ENCODE data around the gene HS3ST5. TPM values are rescaled to one million over a fixed set of nuclear protein-coding genes. Genes with fewer than 3 reads are reported as not detected.

HS3ST5 gene
- total RNA-seq, 6 experiments from 2014 or later, result not detected

DNA sequence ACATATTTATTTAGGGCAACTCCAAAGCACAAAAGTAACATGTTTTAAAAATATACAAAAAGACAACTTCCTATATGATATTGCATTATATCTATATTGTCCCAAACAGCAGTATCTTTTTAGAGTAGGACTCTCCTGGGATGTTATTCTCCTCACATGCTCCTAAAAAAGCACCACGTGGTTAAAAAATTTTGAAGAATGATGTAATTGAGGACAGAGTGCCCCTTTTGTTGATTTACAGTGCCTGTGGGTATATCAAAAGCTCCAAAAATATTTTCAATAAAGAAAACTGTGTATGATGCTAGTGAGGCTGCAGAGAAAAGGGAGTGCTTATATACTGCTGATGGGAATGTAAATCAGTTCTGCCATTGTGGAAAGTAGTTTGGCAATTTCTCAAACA lies 241.6 kb downstream of the HS3ST5 start:
- DNase-seq (no peak), ATAC-seq (no peak)
- Histone ChIP-seq H3K4me3 (no peak overlapping the region), H3K9me3 (no peaks in the 10 kb centered on the region), H3K27me3 (no peaks in the 10 kb centered on the region), H3K4me1 (no peaks in the 10 kb centered on the region), H3K27ac (no peak overlapping the region), H3K36me3 (no peaks in the 10 kb centered on the region)
- TF ChIP-seq, protein P1, sequence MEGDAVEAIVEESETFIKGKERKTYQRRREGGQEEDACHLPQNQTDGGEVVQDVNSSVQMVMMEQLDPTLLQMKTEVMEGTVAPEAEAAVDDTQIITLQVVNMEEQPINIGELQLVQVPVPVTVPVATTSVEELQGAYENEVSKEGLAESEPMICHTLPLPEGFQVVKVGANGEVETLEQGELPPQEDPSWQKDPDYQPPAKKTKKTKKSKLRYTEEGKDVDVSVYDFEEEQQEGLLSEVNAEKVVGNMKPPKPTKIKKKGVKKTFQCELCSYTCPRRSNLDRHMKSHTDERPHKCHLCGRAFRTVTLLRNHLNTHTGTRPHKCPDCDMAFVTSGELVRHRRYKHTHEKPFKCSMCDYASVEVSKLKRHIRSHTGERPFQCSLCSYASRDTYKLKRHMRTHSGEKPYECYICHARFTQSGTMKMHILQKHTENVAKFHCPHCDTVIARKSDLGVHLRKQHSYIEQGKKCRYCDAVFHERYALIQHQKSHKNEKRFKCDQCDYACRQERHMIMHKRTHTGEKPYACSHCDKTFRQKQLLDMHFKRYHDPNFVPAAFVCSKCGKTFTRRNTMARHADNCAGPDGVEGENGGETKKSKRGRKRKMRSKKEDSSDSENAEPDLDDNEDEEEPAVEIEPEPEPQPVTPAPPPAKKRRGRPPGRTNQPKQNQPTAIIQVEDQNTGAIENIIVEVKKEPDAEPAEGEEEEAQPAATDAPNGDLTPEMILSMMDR (IDR thresholded peaks at IDR 0.05), result no peak
- TF ChIP-seq POLR2A (IDR thresholded peaks at IDR 0.05), result no peak
- intact Hi-C loops (cut with DNase I), result no loop called here
- 43% methylated on average over 1 of the region's 1 CpG for WGBS (ENCODE audit: insufficient coverage, low coverage, low lambda C conversion rate, missing lambda C conversion rate)

DNA sequence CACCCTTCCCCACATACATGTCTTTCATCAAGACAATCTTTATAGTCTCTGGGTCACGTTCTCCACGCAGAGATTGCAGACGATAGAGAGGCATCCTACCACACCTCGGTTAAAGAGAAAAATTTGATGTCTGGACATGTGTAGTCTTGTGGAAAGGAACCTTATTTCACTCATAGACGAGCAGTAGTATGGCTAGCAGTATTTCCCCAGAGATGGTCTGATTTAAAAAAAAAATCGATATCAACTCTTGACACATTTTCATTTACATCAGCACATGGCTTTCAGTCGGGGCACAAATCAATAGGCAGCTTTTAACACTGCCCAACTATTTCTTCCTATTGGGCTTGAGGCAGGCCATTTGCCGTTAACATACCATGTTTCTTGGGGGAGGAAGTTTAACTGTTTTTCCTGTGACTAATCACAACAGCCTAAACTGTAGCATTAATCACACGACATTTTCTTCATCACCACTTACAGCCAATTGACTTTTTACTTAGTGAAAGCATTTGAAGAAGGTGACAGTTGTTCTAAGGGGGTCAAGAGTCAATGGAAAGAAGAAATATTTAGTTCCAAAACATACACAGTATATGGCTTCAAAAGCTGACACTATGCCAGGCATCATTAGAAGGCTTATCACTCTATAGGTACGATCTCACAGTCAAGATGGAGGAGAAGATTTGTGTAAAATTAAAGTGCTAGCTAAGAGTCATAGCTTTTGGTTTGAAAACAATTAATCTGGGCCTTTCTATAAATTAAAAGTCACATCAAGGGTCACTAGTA lies 242.4 kb downstream of the HS3ST5 start:
- H3K27me3 ChIP-seq, result no peaks in the 10 kb centered on the region
- H3K36me3 ChIP-seq, result no peaks in the 10 kb centered on the region
- H3K27ac ChIP-seq, result no peak overlapping the region
- no peak for TF ChIP-seq POLR2A (IDR thresholded peaks at IDR 0.05)
- TF ChIP-seq, protein P1 (IDR thresholded peaks at IDR 0.05), result no peak
- intact Hi-C loops (cut with DNase I), result no loop called here
- H3K9me3 ChIP-seq, result no peaks in the 10 kb centered on the region
- DNase-seq (no peak), ATAC-seq (no peak)
- 59% methylated on average over 10 of the region's 10 CpGs for WGBS (ENCODE audit: insufficient coverage, low coverage, low lambda C conversion rate, missing lambda C conversion rate)
- no peak overlapping the region for H3K4me3 ChIP-seq
- no peaks in the 10 kb centered on the region for H3K4me1 ChIP-seq

DNA sequence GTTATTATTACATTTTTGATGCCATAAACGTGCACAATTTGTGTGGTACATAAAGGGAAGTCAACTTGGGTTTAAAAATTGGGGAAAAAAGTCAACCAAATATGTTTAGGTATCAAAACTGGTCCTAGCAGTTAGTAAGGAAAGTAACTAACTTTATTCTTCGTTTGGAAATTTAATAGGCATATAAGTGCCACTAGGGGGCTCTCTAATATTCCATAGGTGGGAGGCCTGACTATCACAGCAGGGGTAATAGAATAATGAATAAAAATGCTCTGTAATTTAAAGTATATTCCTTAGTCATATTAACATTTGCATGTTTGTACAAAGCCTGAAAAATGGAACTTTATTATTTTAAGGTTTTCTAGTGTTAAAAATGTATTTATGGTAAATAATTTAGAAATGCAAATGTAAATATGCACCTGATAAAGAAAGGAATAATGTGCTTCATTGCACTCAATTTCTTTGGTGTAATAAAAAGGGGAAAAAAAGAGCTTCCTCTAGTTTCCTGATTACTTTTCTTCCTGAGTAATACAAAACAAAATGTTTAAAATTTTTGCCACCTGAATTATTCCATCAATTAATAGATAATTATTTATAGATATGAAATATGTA lies 246.2 kb downstream of the HS3ST5 start:
- 0% methylated on average over 2 of the region's 2 CpGs for WGBS (ENCODE audit: insufficient coverage, low coverage, low lambda C conversion rate, missing lambda C conversion rate)
- DNase-seq (no peak), ATAC-seq (peak; percentile 49 to 64 (median 58))
- Histone ChIP-seq H3K4me1 (no peaks in the 10 kb centered on the region), H3K27me3 (no peaks in the 10 kb centered on the region), H3K36me3 (no peaks in the 10 kb centered on the region), H3K9me3 (no peaks in the 10 kb centered on the region), H3K27ac (no peak overlapping the region), H3K4me3 (no peak overlapping the region)
- no peak for TF ChIP-seq POLR2A (IDR thresholded peaks at IDR 0.05)
- TF ChIP-seq, protein P1 (IDR thresholded peaks at IDR 0.05), result peak; percentile 51 to 89 (median 80)
- intact Hi-C loops (cut with DNase I), result no loop called here

DNA sequence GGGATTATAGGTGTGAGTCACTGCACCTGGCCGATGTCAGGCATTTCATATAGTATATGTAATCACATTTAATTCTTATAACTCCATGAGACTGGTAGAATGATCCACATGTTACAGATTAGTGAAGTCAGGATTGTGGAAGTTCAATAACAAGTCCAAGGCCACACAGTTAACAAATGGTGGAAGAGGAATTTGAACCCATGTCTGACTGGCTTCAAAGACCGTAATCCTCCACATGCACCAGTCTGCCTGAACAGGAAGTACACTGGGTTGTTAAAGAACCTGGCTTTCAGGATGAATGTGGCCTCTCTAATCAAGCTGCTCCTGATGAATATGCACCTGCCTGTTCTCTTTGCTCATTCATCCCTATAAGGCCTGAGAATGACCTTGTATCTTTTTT lies 249.9 kb downstream of the HS3ST5 start:
- Histone ChIP-seq H3K27ac (no peak overlapping the region), H3K9me3 (no peaks in the 10 kb centered on the region), H3K4me3 (no peak overlapping the region), H3K27me3 (no peaks in the 10 kb centered on the region), H3K4me1 (no peaks in the 10 kb centered on the region), H3K36me3 (no peaks in the 10 kb centered on the region)
- no peak for ATAC-seq
- no peak for DNase-seq
- TF ChIP-seq POLR2A (IDR thresholded peaks at IDR 0.05), result no peak
- TF ChIP-seq, protein P1 (IDR thresholded peaks at IDR 0.05), result no peak
- intact Hi-C loops (cut with DNase I), result no loop called here
- 80% methylated on average over 2 of the region's 2 CpGs for WGBS (ENCODE audit: insufficient coverage, low coverage, low lambda C conversion rate, missing lambda C conversion rate)
